ENCODE measurements around the gene PYDC2.

DNA sequence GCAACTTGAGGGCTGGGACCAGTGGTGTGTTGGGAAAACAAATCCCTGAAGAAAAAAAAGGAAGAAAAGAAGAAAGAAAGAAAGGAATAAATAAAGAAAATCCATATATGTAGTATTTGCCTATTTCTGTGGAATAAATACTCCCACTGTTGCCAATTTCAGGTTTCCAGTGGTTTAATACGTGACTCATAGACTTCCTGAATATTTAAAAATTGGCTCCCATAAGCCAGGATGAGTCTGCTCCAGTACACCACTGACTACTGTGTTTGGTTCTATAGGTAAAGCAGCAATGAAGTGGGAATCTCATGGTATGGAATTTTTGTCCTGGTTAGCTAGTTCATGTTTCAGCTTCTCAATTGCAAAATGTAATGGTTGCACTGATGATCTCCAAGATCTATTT lies 31.6 kb downstream of the PYDC2 start:
- TF ChIP-seq, protein P1, sequence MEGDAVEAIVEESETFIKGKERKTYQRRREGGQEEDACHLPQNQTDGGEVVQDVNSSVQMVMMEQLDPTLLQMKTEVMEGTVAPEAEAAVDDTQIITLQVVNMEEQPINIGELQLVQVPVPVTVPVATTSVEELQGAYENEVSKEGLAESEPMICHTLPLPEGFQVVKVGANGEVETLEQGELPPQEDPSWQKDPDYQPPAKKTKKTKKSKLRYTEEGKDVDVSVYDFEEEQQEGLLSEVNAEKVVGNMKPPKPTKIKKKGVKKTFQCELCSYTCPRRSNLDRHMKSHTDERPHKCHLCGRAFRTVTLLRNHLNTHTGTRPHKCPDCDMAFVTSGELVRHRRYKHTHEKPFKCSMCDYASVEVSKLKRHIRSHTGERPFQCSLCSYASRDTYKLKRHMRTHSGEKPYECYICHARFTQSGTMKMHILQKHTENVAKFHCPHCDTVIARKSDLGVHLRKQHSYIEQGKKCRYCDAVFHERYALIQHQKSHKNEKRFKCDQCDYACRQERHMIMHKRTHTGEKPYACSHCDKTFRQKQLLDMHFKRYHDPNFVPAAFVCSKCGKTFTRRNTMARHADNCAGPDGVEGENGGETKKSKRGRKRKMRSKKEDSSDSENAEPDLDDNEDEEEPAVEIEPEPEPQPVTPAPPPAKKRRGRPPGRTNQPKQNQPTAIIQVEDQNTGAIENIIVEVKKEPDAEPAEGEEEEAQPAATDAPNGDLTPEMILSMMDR (conservative IDR thresholded peaks at IDR 0.05), result no peak
- no peak for TF ChIP-seq EZH2 (IDR thresholded peaks at IDR 0.05; ENCODE audit: low read depth)
